ENCODE measurements around the gene FTH1.

FTH1 gene

DNA sequence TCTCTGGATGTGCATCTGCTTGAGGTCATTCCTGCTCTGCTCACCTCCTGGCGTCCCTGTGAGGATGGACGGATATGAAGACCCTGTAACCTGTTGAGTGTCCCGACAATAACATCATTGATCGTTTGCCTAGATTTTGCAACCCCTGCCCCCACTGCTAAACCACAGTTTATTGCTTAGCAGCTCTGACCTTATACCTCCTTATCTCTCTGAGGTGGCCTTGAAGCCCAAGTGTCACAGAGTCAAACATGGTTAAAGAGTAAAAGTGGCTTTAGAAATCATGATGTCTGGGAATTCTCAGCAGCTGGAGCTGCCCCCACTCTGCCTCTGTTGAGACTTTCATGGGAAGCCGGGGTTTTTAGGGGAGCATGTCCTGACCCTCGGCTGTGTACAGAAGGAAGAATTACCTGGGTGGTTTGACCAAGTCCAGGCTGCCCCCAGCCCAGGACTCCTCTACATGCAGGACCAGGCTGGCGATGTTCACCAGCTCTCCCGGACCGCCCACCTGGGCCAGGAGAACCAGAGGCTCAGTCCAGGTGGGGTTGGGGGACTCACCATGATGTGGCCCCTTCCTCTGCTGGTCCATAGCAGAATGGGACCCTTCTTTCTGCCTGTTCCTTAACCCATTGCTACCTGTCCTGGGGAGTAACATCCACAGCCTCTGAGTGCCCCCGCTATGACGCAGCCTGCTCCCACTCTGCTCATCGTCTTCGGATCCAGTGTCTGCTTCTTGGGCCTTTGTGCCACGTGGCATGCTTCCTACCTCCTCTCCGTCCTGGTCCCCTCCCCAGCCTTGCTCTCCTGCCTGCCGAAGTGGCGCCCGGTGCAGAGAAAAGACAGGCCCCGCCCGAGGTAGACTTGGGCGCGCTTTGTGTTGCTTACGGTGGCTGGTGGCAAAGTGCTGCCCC, 33.4 kb upstream of the FTH1 start:
- no peak overlapping the region for H3K4me3 ChIP-seq (replicated peaks; ENCODE audit: low read depth, low read length)
- H3K36me3 ChIP-seq (ENCODE audit: control insufficient read depth, insufficient read depth, low read length): no peaks in the 10 kb centered on the region
- TF ChIP-seq, protein P1, sequence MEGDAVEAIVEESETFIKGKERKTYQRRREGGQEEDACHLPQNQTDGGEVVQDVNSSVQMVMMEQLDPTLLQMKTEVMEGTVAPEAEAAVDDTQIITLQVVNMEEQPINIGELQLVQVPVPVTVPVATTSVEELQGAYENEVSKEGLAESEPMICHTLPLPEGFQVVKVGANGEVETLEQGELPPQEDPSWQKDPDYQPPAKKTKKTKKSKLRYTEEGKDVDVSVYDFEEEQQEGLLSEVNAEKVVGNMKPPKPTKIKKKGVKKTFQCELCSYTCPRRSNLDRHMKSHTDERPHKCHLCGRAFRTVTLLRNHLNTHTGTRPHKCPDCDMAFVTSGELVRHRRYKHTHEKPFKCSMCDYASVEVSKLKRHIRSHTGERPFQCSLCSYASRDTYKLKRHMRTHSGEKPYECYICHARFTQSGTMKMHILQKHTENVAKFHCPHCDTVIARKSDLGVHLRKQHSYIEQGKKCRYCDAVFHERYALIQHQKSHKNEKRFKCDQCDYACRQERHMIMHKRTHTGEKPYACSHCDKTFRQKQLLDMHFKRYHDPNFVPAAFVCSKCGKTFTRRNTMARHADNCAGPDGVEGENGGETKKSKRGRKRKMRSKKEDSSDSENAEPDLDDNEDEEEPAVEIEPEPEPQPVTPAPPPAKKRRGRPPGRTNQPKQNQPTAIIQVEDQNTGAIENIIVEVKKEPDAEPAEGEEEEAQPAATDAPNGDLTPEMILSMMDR (IDR thresholded peaks at IDR 0.05; ENCODE audit: insufficient read depth, low read length, poor library complexity, severe bottlenecking): no peak
- no peak for DNase-seq (ENCODE audit: extremely low read depth, insufficient read length)
- H3K27me3 ChIP-seq (replicated peaks; ENCODE audit: control insufficient read depth, insufficient read depth, low read length): no peaks in the 10 kb centered on the region

DNA sequence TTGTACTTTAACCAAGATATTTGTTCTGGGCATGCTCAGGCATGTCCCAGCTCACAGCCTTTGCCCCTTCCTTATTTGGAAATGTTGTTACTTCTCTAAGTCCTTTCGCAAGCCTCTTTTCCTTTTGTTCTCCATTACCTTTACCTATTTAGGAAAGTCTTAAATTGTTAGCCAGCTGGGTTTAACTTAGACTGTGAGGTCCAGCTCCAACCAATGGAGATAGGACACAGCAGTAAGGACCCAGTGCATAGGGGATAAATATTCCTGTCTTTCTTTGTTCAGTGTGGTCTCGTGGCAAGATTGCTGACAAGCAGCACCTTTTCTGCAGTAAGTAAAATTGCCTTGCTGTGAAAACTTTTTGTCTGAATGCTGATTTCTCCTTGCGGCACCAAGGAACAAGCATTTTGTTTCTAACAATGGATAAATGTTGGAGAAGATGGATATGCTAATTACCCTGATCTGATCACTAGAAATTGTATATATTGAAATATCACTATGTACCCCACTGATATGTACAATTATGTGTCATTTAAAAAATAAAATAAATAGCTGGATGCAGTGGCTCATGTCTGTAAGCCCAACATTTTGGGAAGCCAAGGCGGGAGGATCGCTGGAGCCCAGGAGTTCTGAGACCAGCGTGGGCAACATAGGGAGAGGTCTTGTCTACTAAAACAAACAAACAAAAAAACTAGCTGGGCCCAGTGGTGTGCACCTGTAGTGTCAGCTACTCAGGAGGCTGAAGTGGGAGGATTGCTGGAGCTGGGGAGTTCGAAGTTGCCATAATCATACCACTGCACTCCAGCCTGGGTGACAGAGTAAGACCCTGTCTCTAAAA, 31.9 kb upstream of the FTH1 start:
- Histone ChIP-seq H3K27me3 (replicated peaks; ENCODE audit: control insufficient read depth, insufficient read depth, low read length) (no peaks in the 10 kb centered on the region), H3K36me3 (ENCODE audit: control insufficient read depth, insufficient read depth, low read length) (no peaks in the 10 kb centered on the region), H3K4me3 (replicated peaks; ENCODE audit: low read depth, low read length) (no peak overlapping the region)
- TF ChIP-seq, protein P1 (IDR thresholded peaks at IDR 0.05; ENCODE audit: insufficient read depth, low read length, poor library complexity, severe bottlenecking): no peak
- no peak for DNase-seq (ENCODE audit: extremely low read depth, insufficient read length)

DNA sequence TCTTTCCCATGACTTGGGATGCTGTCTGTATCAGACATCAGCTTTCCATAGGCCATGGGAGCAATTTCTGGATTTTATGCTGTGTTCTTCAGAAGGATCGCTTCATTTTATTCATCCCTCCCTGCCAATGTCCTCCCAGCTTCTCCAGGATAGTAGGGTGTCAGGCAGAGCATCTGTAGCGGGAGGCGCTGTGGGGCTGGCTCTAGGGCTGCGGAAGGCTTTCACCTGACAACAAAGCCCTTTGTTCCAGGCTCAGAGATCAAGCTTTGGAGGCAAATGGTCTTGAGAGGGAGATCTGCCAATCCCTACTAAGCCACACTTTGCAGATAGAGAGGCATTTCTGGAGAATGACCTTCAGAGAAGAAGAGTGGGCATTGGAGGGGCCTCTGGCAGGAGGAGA, 29.5 kb upstream of the FTH1 start:
- Histone ChIP-seq H3K4me3 (replicated peaks; ENCODE audit: low read depth, low read length) (no peak overlapping the region), H3K36me3 (ENCODE audit: control insufficient read depth, insufficient read depth, low read length) (no peaks in the 10 kb centered on the region), H3K27me3 (replicated peaks; ENCODE audit: control insufficient read depth, insufficient read depth, low read length) (no peaks in the 10 kb centered on the region)
- DNase-seq (ENCODE audit: extremely low read depth, insufficient read length): no peak
- TF ChIP-seq, protein P1 (IDR thresholded peaks at IDR 0.05; ENCODE audit: insufficient read depth, low read length, poor library complexity, severe bottlenecking): no peak

DNA sequence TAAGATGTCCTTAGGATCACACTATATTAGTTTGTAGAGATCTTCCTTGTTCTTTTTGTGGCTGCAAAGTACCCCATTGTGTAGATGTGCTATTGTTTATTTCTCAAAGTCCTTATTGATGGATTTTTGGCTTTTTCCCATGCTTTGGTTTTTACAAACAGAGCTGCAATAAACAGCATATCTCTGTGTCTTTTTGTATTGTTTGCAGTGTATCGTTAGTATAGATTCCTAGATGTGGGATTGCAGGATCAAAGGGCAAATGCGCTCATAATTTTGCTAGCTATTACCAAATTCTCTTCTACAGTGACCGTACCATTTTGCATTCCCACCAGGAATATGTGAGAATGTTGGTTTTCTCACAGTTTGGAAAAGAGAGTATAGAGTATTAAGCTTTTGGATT, 27.5 kb upstream of the FTH1 start:
- TF ChIP-seq, protein P1 (IDR thresholded peaks at IDR 0.05; ENCODE audit: insufficient read depth, low read length, poor library complexity, severe bottlenecking): no peak
- H3K4me3 ChIP-seq (replicated peaks; ENCODE audit: low read depth, low read length): no peak overlapping the region
- H3K27me3 ChIP-seq (replicated peaks; ENCODE audit: control insufficient read depth, insufficient read depth, low read length): no peaks in the 10 kb centered on the region
- H3K36me3 ChIP-seq (ENCODE audit: control insufficient read depth, insufficient read depth, low read length): no peaks in the 10 kb centered on the region
- no peak for DNase-seq (ENCODE audit: extremely low read depth, insufficient read length)

DNA sequence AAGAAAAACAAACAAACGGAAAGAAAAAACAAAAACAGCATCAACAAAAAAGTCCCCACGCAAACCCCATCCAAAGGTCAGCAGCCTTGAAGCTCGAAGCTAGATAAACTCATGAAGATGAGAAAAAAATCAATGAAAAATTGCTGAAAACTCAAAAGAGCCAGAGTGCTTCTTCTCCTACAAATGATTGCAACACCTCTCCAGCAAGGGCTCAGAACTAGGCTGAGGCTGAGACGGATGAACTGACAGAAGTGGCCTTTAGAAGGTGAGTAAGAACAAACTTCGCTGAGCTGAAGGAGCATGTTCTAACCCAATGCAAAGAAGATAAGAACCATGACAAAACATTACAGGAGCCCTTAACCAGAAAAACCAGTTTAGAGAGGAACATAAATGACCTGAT, 18.4 kb upstream of the FTH1 start:
- TF ChIP-seq, protein P1 (IDR thresholded peaks at IDR 0.05; ENCODE audit: insufficient read depth, low read length, poor library complexity, severe bottlenecking): no peak
- DNase-seq (ENCODE audit: extremely low read depth, insufficient read length): no peak
- H3K4me3 ChIP-seq (replicated peaks; ENCODE audit: low read depth, low read length): no peak overlapping the region
- H3K36me3 ChIP-seq (ENCODE audit: control insufficient read depth, insufficient read depth, low read length): no peaks in the 10 kb centered on the region
- H3K27me3 ChIP-seq (replicated peaks; ENCODE audit: control insufficient read depth, insufficient read depth, low read length): no peaks in the 10 kb centered on the region

Measured in GM06990 (cell line).